Stimulated activated naive CD8-positive, alpha-beta T cell treated with anti-CD3 and anti-CD28 coated beads, Interleukin-15, Interleukin-2, amounts not matched to agents 100 U/mL and 50 U/mL, for 24 hours (primary cell): ENCODE measurements around the gene NCAPH2.
"Not testable (repeated sequence)": the region's sequence is repeated elsewhere in the genome, so short reads cannot be mapped to it uniquely, and the experiment has no call there.

Source experiments
- ATAC-seq: fragments of 150-1000 bp; cut with Tn5 transposase; one replicate; pipeline ENCODE4 v1.10.0; 2021
- DNase-seq: peaks from one replicate; pipeline ENCODE4 v3.0.0; 2021

The NCAPH2 gene

GRCh38 chr22:50530877-50531545 is 23.0 kb downstream of the NCAPH2 start:
- peak; percentile 91 for DNase-seq
- ATAC-seq, result peak; percentile 59

- peak; percentile 81 for DNase-seq
- ATAC-seq, result peak; percentile 35
These were observed 23.5 kb downstream of the NCAPH2 start for GRCh38 chr22:50531546-50531961.

DNA sequence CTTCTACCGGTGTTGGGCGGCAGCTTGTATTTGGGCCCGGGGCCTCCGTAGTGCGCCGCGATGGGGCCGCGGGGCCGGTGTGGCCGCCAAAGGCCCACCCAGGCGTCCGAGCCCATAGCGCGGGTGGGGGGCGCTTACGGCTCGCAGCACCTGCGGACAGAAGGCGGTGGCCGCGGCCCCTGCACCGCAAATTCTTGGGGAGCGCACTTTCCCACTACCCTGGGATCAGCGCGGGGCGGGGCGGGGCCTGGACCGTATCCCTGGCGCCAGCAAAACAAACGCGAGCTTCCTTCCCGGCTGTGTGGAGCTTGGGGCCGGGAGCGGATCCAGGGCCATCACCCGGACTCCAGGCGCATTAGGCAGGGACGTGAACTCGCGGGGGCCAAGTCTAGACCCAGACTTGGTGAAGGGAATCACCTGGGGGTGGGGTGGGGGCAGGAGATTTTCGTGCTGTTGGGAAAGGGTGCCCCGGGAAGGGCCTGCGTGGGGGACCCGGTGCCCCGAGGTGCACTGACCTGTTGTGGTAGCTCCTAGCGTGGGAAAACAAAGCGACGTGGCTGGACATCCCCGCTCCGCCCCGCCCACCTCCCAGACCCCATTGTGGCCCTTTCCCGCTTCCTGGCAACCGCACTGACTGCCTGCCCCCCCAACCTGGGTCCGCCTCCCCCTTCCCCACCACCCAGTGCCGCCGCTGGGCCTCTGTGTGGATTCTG is 24.1 kb downstream of the NCAPH2 start:
- ATAC-seq, result no peak
- peak; percentile 41 for DNase-seq

DNA sequence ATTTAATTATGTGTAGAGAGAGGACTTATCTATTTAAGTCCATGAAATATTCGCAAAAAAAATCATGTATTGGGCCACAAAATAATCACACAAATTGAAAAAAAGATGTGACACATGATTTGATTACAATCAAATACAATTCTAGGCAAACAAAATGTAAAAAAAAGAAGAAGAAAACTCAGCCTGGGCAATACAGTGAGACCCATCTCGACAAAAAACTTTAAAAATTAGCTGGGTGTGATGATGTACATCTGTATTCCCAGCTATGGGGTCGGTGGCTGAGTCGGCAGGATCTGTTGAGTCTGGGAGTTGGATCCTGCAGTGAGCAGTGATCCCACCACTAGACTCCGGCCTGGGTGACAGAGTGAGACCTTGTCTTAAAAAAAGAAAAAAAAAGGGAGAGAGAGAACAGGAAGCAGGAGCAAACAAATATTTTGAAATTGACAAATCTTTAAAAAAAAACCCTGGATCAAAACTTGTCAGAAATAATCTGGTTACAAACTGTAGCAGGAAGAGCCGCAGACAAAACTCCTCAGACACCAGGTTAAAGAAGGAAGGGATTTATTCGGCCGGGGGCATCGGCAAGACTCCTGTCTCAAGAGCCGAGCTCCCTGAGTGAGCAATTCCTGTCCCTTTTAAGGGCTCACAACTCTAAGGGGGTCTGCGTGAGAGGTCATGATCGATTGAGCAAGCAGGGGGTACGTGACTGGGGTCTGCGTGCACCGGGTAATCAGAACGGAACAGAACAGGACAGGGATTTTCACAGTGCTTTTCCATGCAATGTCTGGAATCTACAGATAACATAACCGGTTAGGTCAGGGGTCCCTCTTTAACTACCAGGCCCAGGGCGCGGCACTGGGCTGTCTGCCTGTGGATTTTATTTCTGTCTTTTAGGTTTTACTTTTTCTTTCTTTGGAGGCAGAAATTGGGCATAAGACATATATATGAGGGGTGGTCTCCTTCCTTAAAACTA is 25.1 kb downstream of the NCAPH2 start:
- DNase-seq (no peak), ATAC-seq (no peak)

- ATAC-seq, DNase-seq: not testable (repeated sequence)
These were observed 26.1 kb downstream of the NCAPH2 start for GRCh38 chr22:50533856-50534711.

GRCh38 chr22:50535113-50535512 is 27.1 kb downstream of the NCAPH2 start:
- no peak for ATAC-seq

DNA sequence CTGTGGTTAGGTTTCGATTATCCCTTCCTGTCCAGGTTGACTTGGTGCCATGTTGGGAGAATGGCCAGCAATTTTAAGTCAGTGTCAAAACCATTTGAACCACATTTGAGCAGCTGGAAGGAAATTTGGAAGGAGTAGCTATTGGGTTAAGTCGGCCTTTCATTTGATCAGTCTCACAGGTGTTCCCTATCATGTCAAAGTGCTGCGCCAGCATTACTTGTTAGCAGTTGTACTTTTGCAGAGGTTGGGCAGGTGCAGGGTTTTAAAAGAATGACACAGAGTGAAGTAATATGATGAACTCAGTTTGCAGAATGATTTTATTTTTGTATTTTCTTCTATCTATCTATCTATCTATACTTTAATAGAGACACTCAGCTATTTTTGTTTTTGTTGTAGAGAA is 28.2 kb downstream of the NCAPH2 start:
- ATAC-seq (no peak), DNase-seq (no peak)

More at GRCh38 chr22:50535113-50535512, 27.1 kb downstream of the NCAPH2 start:
- DNase-seq, result no peak

GRCh38 chr22:50537765-50538164 is 29.7 kb downstream of the NCAPH2 start:
- no peak for DNase-seq
- no peak for ATAC-seq

- no peak for ATAC-seq
- DNase-seq, result no peak
These were observed 32.4 kb downstream of the NCAPH2 start for GRCh38 chr22:50540381-50540780.

DNA sequence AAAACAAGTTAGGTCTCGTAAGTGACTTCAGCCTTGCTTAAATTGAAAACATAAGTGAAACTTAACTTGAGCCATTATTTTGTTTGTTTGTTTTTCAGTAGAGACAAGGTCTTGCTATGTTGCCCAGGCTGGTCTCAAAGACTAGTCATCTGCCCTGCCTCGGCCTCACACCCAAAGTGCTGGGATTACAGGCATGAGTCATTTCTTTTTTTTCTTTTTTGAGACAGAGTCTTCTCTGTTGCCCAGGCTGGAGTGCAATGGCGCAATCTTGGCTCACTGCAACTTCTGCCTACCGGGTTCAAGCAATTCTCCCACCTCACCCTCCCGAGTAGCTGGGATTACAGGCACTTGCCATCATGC is 33.6 kb downstream of the NCAPH2 start:
- DNase-seq, ATAC-seq: not testable (repeated sequence)

- DNase-seq (no peak), ATAC-seq (no peak)
These were observed 34.4 kb downstream of the NCAPH2 start for GRCh38 chr22:50542416-50542927.

DNA sequence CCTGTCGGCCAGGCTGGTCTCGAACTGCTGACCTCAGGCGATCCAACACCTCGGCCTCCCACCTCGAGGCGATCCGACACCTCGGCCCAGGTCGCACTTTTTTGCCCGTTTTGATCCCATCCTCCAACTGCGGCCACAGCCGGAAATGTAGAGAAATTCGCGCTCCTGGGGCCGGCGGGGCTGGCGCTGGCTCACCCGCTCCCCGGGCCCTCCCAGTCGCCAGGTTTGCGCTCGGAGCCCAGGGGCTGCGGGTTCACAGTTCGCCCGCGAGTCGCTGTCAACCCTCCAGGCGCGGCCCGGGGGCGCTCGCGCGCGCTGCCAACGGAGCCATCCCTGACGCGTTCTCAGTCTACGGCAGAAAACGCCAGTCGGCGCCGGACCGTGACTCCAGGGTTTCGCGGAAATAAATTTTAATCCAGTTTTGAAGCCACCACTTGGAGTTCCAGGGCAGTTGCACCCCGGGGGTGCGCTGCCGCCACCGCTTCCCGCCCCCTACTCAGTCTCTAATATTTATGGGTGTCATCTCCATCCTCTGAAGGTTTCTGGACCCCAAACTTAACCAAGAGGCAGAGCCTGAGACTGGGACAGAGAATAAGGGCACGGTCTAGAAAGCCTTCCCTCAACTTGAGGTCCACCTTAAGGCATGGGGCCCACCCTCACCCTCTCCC is 36.2 kb downstream of the NCAPH2 start:
- ATAC-seq, result peak; percentile 64
- DNase-seq, result peak; percentile 93

DNA sequence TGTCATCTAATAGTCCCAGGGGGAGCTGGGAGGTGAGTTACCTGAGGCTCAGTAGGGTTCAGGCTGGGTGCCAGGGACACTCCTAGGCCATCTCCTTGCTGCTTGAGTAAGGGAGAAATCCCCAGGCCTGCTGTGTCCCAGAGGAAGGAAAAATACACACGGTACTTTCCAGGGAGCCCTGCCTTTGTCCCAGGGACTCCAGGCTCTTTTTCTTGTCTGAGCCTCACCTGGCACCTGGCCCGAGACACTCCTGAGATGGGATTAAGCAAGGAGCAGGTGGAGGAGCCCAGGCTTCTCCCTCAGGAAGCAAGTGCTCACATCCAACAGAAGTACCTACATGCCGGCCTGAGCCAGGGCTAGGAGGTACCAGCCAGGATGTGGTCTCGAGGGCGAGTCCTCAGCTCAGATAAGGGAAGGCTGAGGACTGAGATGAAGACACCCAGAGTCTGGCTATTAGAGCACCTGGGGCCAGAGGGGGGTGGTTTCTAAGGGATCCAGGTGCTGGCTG is 36.8 kb downstream of the NCAPH2 start:
- DNase-seq, result no peak
- no peak for ATAC-seq

- DNase-seq (no peak), ATAC-seq (peak; percentile 15)
These were observed 37.7 kb downstream of the NCAPH2 start, which contains the start of gene KLHDC7B for GRCh38 chr22:50545522-50546325. Gene KLHDC7B (plus strand): TSS chr22:50545899. CDS start chr22:50546244, 345 bp downstream.

DNA sequence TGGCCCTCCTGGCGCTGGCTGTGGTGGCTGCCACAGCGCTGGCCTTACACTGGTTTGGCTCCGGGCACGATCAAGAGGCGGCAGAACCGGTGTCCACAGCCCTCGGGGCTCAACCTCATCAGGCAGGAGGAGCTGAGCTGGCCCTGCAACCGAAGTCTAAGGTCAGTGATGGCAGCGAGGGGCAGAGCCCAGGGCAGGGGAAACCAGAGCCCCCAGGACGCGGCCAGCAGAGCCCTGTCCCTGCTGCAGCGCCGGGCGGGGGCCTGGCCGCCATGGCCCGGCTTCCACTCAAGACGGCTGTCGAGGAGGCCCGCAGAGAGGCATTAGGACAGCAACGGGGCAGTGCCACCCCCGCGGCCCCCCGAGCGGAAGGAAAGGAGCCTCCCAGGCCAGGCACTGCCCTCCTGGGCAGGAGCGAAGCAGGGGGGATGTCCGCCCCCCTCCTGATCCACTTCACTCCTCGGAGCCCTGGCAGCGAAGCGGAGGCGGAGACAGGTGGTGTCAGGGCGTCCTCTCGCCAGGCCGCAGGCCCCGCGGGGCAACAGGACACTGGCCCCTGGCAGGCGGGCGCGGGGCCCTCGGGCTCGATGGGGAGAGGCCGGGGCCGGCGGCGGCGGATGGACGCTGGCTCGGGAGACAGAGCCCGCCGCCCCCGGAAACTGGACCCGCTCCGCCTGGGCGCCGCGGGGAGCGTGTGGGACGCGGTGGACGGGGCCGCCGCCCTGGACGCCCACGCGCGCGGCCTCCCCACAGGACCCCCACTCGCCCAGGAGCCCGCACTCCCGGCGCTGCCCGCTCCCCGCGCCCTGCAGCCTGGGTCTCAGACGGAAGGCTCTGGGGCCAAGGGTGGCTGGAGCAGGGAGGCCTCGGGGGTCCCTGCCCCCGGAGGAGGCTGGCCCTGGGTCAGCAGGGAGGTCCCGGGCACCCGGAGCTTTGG is 38.6 kb downstream of the NCAPH2 start:
- ATAC-seq, result no peak
- DNase-seq, result no peak

GRCh38 chr22:50547263-50547985 is 39.4 kb downstream of the NCAPH2 start:
- ATAC-seq, result no peak
- DNase-seq, result no peak

DNA sequence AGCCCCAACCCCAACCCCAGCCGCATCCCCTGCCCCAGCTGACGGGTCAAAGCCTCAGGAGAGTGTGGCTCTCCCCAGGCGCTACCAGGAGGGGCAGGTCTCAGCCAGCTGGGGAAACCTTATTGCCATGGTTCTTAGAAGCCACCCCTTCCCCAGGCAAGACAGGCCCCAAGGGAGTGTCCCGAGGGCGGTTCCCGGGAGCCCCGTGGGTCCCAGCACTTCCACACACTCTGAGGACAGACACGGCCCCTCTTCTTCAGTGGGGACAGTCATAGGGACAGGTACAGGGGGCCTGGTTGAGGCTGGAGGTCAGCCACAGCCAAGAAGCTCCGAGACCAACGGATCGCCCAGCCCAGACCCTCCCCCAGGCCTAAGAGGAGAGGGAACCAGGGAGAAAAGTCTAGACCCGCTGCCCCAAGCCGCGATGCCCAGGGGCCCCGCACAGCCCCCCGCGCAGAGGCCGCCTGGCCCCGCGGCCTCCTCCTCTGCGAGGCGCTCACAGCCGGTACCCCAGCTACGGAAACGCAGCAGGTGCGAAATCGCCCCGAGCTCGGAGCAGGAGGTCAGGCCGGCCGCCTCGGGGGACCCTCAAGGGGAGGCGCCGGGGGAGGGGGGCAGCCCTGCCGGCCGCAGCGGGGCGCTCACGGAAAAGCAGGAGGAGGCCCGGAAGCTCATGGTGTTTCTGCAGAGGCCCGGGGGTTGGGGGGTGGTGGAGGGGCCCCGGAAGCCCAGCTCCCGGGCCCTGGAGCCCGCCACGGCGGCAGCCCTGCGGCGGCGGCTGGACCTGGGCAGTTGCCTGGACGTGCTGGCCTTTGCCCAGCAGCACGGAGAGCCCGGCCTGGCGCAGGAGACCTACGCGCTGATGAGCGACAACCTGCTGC is 40.3 kb downstream of the NCAPH2 start:
- DNase-seq (peak; percentile 72), ATAC-seq (peak; percentile 24)
